Upper lobe of left lung (tissue), 6 donors: Measurements from ENCODE around the gene RPAIN. TPM values are rescaled to one million over a fixed set of nuclear protein-coding genes. Genes with fewer than 3 reads are reported as not detected.

Experiments
- ATAC-seq, 2 donors: fragments of 200-7000 bp; cut with Tn5 transposase; one replicate each; pipeline ENCODE4 v1.9.1; 2022; ENCODE audit warnings: mild to moderate bottlenecking in 2 of 2, moderate library complexity in 2 of 2; ENCODE audit not compliant: low FRiP score in 2 of 2
- DNase-seq, 2 donors: peaks; one replicate each; pipeline ENCODE4 v3.0.0-alpha.2; 2019 to 2020
- H3K27ac ChIP-seq, 4 donors: fragments of 200-600 bp; sonication (generic); one replicate each; pipeline ENCODE4 v1.5.1; 2016 to 2019
- H3K27me3 ChIP-seq, 4 donors: fragments of 200-600 bp; sonication (generic); one replicate each; pipeline ENCODE4 v1.5.1; 2017 to 2019
- H3K36me3 ChIP-seq, 4 donors: fragments of 200-600 bp; sonication (generic); one replicate each; pipeline ENCODE4 v1.5.1; 2016 to 2019
- H3K4me1 ChIP-seq, 4 donors: fragments of 200-600 bp; sonication (generic); one replicate each; pipeline ENCODE4 v1.5.1; 2018 to 2019
- H3K4me3 ChIP-seq, 4 donors: fragments of 200-600 bp; sonication (generic); one replicate each; pipeline ENCODE4 v1.5.1; 2017 to 2019; ENCODE audit warnings: mild to moderate bottlenecking in 2 of 4, moderate library complexity in 1 of 4
- H3K9me3 ChIP-seq, 4 donors: fragments of 200-600 bp; sonication (generic); one replicate each; pipeline ENCODE4 v1.5.1; 2018 to 2019
- CTCF ChIP-seq, 6 experiments: fragments of 450-650 bp in 4 of 6; fragments of 200-600 bp in 2 of 6; sonication (generic) in 2 of 6; IDR thresholded peaks; one replicate each; pipeline ENCODE4 v1.5.1; 2016 to 2019; ENCODE audit warnings: antibody characterized with exemption in 6 of 6
- EP300 ChIP-seq, 4 donors: sonication (generic); formaldehyde crosslinking; IDR thresholded peaks; one replicate each; pipeline ENCODE4 v1.5.1; 2017; ENCODE audit warnings: antibody characterized with exemption in 4 of 4, control low read depth in 2 of 4
- POLR2A ChIP-seq, 4 donors: fragments of 450-650 bp; IDR thresholded peaks; one replicate each; pipeline ENCODE4 v1.5.1; 2016 to 2017; ENCODE audit warnings: antibody characterized with exemption in 4 of 4, mild to moderate bottlenecking in 2 of 4
- POLR2AphosphoS5 ChIP-seq, 2 donors: sonication (generic); formaldehyde crosslinking; IDR thresholded peaks; one replicate each; pipeline ENCODE4 v1.5.1; 2017; ENCODE audit warnings: antibody characterized with exemption in 2 of 2
- WGBS, 2 donors: methylation state at CpG; one replicate each; pipeline ENCODE4 v1.1.5; 2017 to 2018; 5-methylcytosine and 5-hydroxymethylcytosine counted together
- total RNA-seq, 6 donors: library from RNA; depleted of rRNA in 4 of 6; stranded (reverse); fragments of >200 nt in 4 of 6; gene quantifications; one replicate each; pipeline versions ENCODE4 v1.1.0 to v1.2.1, GENCODE V29; 2016 to 2021
- donor health status: DM: no; HTN: no; CAD: no; lungs with moderate emphysema.
- donor health status: DM: no; HTN: yes; CAD: no; lungs with severe emphysema.

RPAIN gene
- total RNA-seq, 6 donors from 2014 or later: 32.2 to 78.6 (median 47.1) TPM

- TF ChIP-seq EP300 (IDR thresholded peaks at IDR 0.05) (no peak), POLR2A (IDR thresholded peaks at IDR 0.05) (no peak), POLR2AphosphoS5 (IDR thresholded peaks at IDR 0.05) (no peak), CTCF (IDR thresholded peaks at IDR 0.05) (no peak)
- H3K9me3 ChIP-seq: no peaks in the 10 kb centered on the region
- no peak overlapping the region for H3K4me3 ChIP-seq
- peaks cover 0 to 26% (median 11%) of the 10 kb centered on the region in 4 donors for H3K36me3 ChIP-seq
- no peak for ATAC-seq
- H3K4me1 ChIP-seq: peaks cover 17 to 31% (median 21%) of the 10 kb centered on the region in 4 donors
- WGBS, 2 donors: 82 to 90% methylated on average over 10 of the region's 10 CpGs
- H3K27me3 ChIP-seq: no peaks in the 10 kb centered on the region
- H3K27ac ChIP-seq: no peak overlapping the region
- DNase-seq: no peak
Observed at GRCh38 chr17:5464717-5465507, 44.9 kb downstream of the RPAIN start.

DNA sequence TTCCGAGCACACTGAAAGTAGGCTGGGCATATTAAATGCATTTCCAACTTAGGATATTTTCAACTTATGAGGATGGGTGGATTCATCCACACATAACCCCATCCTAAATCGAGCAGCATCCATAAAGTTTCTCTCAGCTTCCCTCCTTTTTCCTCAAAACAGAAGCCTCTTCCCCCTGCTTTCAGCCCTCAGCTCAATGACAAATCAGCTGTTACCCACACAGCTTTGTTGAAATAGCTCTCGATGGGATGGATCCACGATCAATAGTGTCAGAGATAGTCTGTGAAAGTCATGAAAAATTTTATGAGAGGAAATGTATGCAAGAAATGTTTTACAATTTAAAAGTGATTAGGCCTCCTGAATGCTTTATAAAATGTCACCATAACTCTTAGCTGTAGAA is 46.3 kb downstream of the RPAIN start:
- TF ChIP-seq POLR2AphosphoS5 (IDR thresholded peaks at IDR 0.05): no peak
- TF ChIP-seq CTCF (IDR thresholded peaks at IDR 0.05): no peak
- no peak for TF ChIP-seq EP300 (IDR thresholded peaks at IDR 0.05)
- TF ChIP-seq POLR2A (IDR thresholded peaks at IDR 0.05): no peak
- no peak overlapping the region for H3K4me3 ChIP-seq

DNA sequence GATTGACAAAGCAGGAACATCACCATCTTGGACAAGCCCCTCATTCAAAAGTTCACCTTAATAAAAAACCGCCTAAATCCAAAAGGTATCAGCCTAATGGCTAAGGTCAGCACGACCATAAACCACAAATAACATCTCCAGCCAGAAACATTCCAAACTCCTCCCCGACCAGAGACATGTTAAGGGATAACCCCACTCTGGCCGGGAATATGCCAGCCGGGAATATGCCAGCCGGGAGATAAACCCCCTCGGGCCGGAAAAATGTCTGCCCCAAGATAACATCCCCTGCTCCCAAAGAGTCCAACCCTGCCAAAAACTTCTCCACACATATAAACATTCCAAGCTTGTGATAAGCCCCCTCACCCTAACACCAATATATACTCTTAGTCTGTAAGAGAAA is 47.4 kb downstream of the RPAIN start:
- H3K27ac ChIP-seq: no peak overlapping the region
- H3K4me3 ChIP-seq: peak overlapping the region; percentile 62 to 98 (median 94)
- 10 to 12% methylated on average over 7 to 8 of the region's 8 CpGs for WGBS, 2 donors
- no peak for TF ChIP-seq POLR2AphosphoS5 (IDR thresholded peaks at IDR 0.05)
- no peak for ATAC-seq
- no peaks in the 10 kb centered on the region for H3K9me3 ChIP-seq
- no peak for DNase-seq
- peaks cover 17 to 31% (median 21%) of the 10 kb centered on the region in 4 donors for H3K4me1 ChIP-seq
- no peaks in the 10 kb centered on the region for H3K27me3 ChIP-seq
- peaks cover 0 to 5% (median 0%) of the 10 kb centered on the region in 4 donors for H3K36me3 ChIP-seq

More for the DNA sequence above, 46.3 kb downstream of the RPAIN start:
- no peaks in the 10 kb centered on the region for H3K9me3 ChIP-seq
- H3K27ac ChIP-seq: no peak overlapping the region
- 90 to 94% methylated on average over 4 of the region's 4 CpGs for WGBS, 2 donors
- ATAC-seq (no peak), DNase-seq (no peak)
- H3K27me3 ChIP-seq: no peaks in the 10 kb centered on the region
- peaks cover 0 to 12% (median 2%) of the 10 kb centered on the region in 4 donors for H3K36me3 ChIP-seq
- H3K4me1 ChIP-seq: peaks cover 17 to 31% (median 21%) of the 10 kb centered on the region in 4 donors

GRCh38 chr17:5468075-5468473 is 48.1 kb downstream of the RPAIN start:
- 0 to 1% methylated on average over 16 to 17 of the region's 17 CpGs for WGBS, 2 donors
- H3K27ac ChIP-seq: peak overlapping the region in 3 of 4 donors; percentile 74 to 79 (median 78)
- no peak for TF ChIP-seq POLR2A (IDR thresholded peaks at IDR 0.05)
- no peak for TF ChIP-seq EP300 (IDR thresholded peaks at IDR 0.05)
- TF ChIP-seq POLR2AphosphoS5 (IDR thresholded peaks at IDR 0.05): no peak
- no peak for TF ChIP-seq CTCF (IDR thresholded peaks at IDR 0.05)
- H3K27me3 ChIP-seq: no peaks in the 10 kb centered on the region
- H3K4me1 ChIP-seq: peaks cover 17 to 31% (median 21%) of the 10 kb centered on the region in 4 donors
- peaks cover 0 to 11% (median 2%) of the 10 kb centered on the region in 4 donors for H3K36me3 ChIP-seq
- no peaks in the 10 kb centered on the region for H3K9me3 ChIP-seq
- DNase-seq (no peak), ATAC-seq (peak; percentile 15 to 16)
- peak overlapping the region; percentile 62 to 98 (median 94) for H3K4me3 ChIP-seq

GRCh38 chr17:5472511-5472910 is 52.5 kb downstream of the RPAIN start:
- Histone ChIP-seq H3K36me3 (peaks cover 8 to 56% (median 37%) of the 10 kb centered on the region in 4 donors), H3K27ac (no peak overlapping the region), H3K4me3 (no peak overlapping the region), H3K9me3 (no peaks in the 10 kb centered on the region), H3K4me1 (peaks cover 6 to 16% (median 11%) of the 10 kb centered on the region in 4 donors), H3K27me3 (no peaks in the 10 kb centered on the region)
- ATAC-seq (no peak), DNase-seq (no peak)
- WGBS, 2 donors: 89 to 96% methylated on average over 3 of the region's 3 CpGs
- TF ChIP-seq EP300 (IDR thresholded peaks at IDR 0.05) (no peak), POLR2AphosphoS5 (IDR thresholded peaks at IDR 0.05) (no peak), CTCF (IDR thresholded peaks at IDR 0.05) (no peak), POLR2A (IDR thresholded peaks at IDR 0.05) (no peak)
